Astrocyte of the cerebellum (primary cell): ENCODE data around the gene DIS3L2.

Experiments
- DNase-seq: peaks from one replicate; pipeline ENCODE4 v3.0.0-alpha.2; 2011; ENCODE audit warnings: low read depth
- H3K4me3 ChIP-seq: 2 replicates; pipeline ENCODE4 v1.5.1; 2011; ENCODE audit warnings: mild to moderate bottlenecking, low read depth, low read length, moderate library complexity
- CTCF ChIP-seq: IDR thresholded peaks from 2 replicates; pipeline ENCODE4 v1.5.1; 2012; ENCODE audit warnings: low read length, low read depth, moderate library complexity, mild to moderate bottlenecking; ENCODE audit errors: missing control alignments
- in situ Hi-C: cut with HindIII; loops from 2 replicates; pipeline ENCODE4 v1.10.0; 2017; ENCODE audit warnings: low sequenced_read_pairs

DIS3L2 gene

GRCh38 chr2:231970461-231970860, 8.9 kb downstream of the DIS3L2 start:
- no peak for DNase-seq
- no peak overlapping the region for H3K4me3 ChIP-seq
- no peak for TF ChIP-seq CTCF
- in situ Hi-C loops = no loop called here

DNA sequence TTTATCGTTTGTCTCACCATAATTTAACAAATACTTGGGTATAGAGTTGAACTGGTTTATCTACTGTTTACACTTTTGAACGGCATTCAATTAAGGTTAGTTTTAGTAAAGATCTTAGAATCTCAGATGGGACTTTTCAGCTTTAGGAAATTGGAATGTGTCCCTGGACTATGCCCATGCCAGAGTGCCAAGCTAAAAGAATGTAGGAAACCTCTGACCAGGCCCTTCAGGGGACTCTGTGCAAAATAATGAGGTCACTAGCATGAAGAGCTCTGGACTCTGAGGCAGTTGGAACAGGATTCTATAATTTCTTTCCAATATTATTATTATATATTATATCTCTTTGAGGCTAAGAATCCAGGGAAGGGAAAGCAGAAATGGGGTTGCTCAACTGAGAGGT, 13.5 kb downstream of the DIS3L2 start:
- no peak for TF ChIP-seq CTCF
- DNase-seq = no peak
- in situ Hi-C loops = no loop called here
- no peak overlapping the region for H3K4me3 ChIP-seq

GRCh38 chr2:231977430-231977829, 15.9 kb downstream of the DIS3L2 start:
- no peak for TF ChIP-seq CTCF
- in situ Hi-C loops = no loop called here
- no peak for DNase-seq
- no peak overlapping the region for H3K4me3 ChIP-seq

- DNase-seq = no peak
- TF ChIP-seq CTCF = no peak
- in situ Hi-C loops = no loop called here
- H3K4me3 ChIP-seq = no peak overlapping the region
These were observed 23.5 kb downstream of the DIS3L2 start for GRCh38 chr2:231984992-231985391.

- no peak overlapping the region for H3K4me3 ChIP-seq
- in situ Hi-C loops = no loop called here
- no peak for DNase-seq
- TF ChIP-seq CTCF = no peak
These were observed 24.3 kb downstream of the DIS3L2 start for GRCh38 chr2:231985823-231986261.

GRCh38 chr2:231987124-231987727, 25.7 kb downstream of the DIS3L2 start:
- peak; percentile 81 for DNase-seq
- TF ChIP-seq CTCF = no peak
- in situ Hi-C loops = no loop called here
- no peak overlapping the region for H3K4me3 ChIP-seq
